G401 (cell line): Measurements from ENCODE around the gene LRRFIP1. TPM values are rescaled to one million over a fixed set of nuclear protein-coding genes. Genes with fewer than 3 reads are reported as not detected.
"Not testable (repeated sequence)": the region's sequence is repeated elsewhere in the genome, so short reads cannot be mapped to it uniquely, and the experiment has no call there.

Source experiments
- DNase-seq: peaks from one replicate; pipeline ENCODE4 v3.0.0-alpha.2; 2015; ENCODE audit warnings: low spot score
- in situ Hi-C: cut with HindIII; loops from 2 replicates; pipeline ENCODE4 v1.10.0; 2016; ENCODE audit warnings: low sequenced_read_pairs, mixed read lengths
- total RNA-seq: library from RNA; depleted of rRNA; stranded (reverse); fragments of >200 nt; shearing (Covaris generic); gene quantifications from 2 replicates; pipeline ENCODE4 v1.2.3, GENCODE V29; 2014

LRRFIP1 gene
- total RNA-seq, 1 experiment from 2014 or later, result 24.6 TPM

GRCh38 chr2:237774811-237775553, 147.6 kb downstream of the LRRFIP1 start:
- DNase-seq, result peak; percentile 8
- in situ Hi-C loops, result no loop called here

- DNase-seq, result no peak
- in situ Hi-C loops, result no loop called here
These were observed 152.1 kb downstream of the LRRFIP1 start for GRCh38 chr2:237779521-237779920.

GRCh38 chr2:237782181-237782580, 154.8 kb downstream of the LRRFIP1 start:
- no peak for DNase-seq
- in situ Hi-C loops, result no loop called here

- in situ Hi-C loops, DNase-seq: not testable (repeated sequence)
These were observed 156.3 kb downstream of the LRRFIP1 start for GRCh38 chr2:237783678-237784077.

GRCh38 chr2:237786936-237787335, 159.5 kb downstream of the LRRFIP1 start:
- in situ Hi-C loops, result no loop called here
- no peak for DNase-seq

- no peak for DNase-seq
- in situ Hi-C loops, result no loop called here
These were observed 163.0 kb downstream of the LRRFIP1 start for GRCh38 chr2:237790353-237790752.

- no peak for DNase-seq
- in situ Hi-C loops, result no loop called here
These were observed 164.8 kb downstream of the LRRFIP1 start for GRCh38 chr2:237791977-237792727.

- in situ Hi-C loops, result no loop called here
These were observed 169.9 kb downstream of the LRRFIP1 start for GRCh38 chr2:237797253-237797652.

GRCh38 chr2:237798236-237799059, 171.1 kb downstream of the LRRFIP1 start, which contains the start of gene RBM44:
Gene RBM44 (plus strand): TSS chr2:237798779. CDS start chr2:237813610, 14,831 bp downstream.
- in situ Hi-C loops, result no loop called here
- no peak for DNase-seq

More at GRCh38 chr2:237797253-237797652, 169.9 kb downstream of the LRRFIP1 start:
- DNase-seq, result no peak

- DNase-seq, result no peak
- in situ Hi-C loops, result no loop called here
These were observed 171.7 kb downstream of the LRRFIP1 start for GRCh38 chr2:237799060-237799428.

GRCh38 chr2:237801466-237801865, 174.1 kb downstream of the LRRFIP1 start:
- in situ Hi-C loops, result no loop called here

GRCh38 chr2:237806334-237806733, 178.9 kb downstream of the LRRFIP1 start:
- no peak for DNase-seq
- in situ Hi-C loops, result no loop called here

More at GRCh38 chr2:237801466-237801865, 174.1 kb downstream of the LRRFIP1 start:
- no peak for DNase-seq

GRCh38 chr2:237815637-237816036, 188.2 kb downstream of the LRRFIP1 start:
- no peak for DNase-seq
- in situ Hi-C loops, result no loop called here

GRCh38 chr2:237816531-237816930, 189.1 kb downstream of the LRRFIP1 start:
- in situ Hi-C loops, result no loop called here
- no peak for DNase-seq

- no peak for DNase-seq
- in situ Hi-C loops, result no loop called here
These were observed 190.7 kb downstream of the LRRFIP1 start for GRCh38 chr2:237818066-237818473.

GRCh38 chr2:237819231-237819630, 191.8 kb downstream of the LRRFIP1 start:
- no peak for DNase-seq
- in situ Hi-C loops, result no loop called here

GRCh38 chr2:237820421-237820820, 193.0 kb downstream of the LRRFIP1 start:
- DNase-seq, result no peak
- in situ Hi-C loops, result no loop called here

- in situ Hi-C loops, result no loop called here
- no peak for DNase-seq
These were observed 196.2 kb downstream of the LRRFIP1 start for GRCh38 chr2:237823544-237823943.

- in situ Hi-C loops, result no loop called here
- no peak for DNase-seq
These were observed 196.7 kb downstream of the LRRFIP1 start for GRCh38 chr2:237824085-237824484.
